Measurements from ENCODE around the gene SLC6A8. TPM values are rescaled to one million over a fixed set of nuclear protein-coding genes. Genes with fewer than 3 reads are reported as not detected.

SLC6A8 gene
- total RNA-seq, 1 donor = 19.5 TPM

DNA sequence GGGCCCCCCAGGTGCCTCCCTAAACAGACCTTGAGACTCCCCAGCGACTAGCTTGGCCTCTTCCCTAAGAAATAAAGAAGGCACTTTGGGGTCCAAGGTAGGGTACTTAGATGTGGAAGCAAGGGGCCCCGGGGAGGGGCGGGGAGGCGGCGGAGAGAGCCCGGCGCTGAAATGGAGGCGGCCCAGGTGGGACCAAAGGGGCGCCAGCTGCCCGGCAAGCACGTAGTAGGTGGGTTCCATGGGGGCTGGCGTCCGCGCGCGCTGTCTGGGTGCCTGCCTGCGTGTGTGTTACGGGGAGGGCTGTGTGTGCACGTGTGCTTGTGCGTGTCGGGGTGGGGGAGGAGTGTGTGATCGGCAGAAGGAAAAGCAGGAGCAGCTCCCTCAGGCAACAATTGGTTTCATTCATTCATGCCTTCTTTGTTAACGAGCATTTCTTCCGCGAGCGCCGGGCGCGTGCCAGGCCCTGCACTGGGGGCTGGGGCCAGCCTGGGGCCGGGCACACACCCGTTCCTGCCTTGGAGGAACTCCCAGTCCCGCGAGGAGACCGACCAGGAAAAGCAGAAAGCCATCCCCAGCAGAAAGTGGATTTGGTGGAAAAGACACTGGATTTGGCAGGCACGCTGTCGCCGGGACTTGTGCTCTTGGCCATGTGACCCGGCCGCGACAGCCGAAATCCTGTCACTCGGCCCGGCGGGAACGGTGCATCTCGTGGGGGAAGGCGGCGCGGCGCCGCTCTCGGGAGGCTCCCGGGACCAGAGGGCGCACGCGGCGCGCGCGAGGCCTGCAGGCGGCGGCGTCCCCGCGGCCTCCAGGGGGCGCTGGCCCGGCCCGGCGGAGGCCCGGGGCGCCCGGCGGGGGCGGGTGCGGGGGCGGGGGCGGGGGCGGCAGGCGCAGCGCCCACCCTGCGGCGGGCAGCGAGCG is 44.0 kb upstream of the SLC6A8 start:
- TF ChIP-seq, protein P1, sequence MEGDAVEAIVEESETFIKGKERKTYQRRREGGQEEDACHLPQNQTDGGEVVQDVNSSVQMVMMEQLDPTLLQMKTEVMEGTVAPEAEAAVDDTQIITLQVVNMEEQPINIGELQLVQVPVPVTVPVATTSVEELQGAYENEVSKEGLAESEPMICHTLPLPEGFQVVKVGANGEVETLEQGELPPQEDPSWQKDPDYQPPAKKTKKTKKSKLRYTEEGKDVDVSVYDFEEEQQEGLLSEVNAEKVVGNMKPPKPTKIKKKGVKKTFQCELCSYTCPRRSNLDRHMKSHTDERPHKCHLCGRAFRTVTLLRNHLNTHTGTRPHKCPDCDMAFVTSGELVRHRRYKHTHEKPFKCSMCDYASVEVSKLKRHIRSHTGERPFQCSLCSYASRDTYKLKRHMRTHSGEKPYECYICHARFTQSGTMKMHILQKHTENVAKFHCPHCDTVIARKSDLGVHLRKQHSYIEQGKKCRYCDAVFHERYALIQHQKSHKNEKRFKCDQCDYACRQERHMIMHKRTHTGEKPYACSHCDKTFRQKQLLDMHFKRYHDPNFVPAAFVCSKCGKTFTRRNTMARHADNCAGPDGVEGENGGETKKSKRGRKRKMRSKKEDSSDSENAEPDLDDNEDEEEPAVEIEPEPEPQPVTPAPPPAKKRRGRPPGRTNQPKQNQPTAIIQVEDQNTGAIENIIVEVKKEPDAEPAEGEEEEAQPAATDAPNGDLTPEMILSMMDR (IDR thresholded peaks at IDR 0.05; ENCODE audit: extremely low read depth, low read depth, low read length) = no peak

DNA sequence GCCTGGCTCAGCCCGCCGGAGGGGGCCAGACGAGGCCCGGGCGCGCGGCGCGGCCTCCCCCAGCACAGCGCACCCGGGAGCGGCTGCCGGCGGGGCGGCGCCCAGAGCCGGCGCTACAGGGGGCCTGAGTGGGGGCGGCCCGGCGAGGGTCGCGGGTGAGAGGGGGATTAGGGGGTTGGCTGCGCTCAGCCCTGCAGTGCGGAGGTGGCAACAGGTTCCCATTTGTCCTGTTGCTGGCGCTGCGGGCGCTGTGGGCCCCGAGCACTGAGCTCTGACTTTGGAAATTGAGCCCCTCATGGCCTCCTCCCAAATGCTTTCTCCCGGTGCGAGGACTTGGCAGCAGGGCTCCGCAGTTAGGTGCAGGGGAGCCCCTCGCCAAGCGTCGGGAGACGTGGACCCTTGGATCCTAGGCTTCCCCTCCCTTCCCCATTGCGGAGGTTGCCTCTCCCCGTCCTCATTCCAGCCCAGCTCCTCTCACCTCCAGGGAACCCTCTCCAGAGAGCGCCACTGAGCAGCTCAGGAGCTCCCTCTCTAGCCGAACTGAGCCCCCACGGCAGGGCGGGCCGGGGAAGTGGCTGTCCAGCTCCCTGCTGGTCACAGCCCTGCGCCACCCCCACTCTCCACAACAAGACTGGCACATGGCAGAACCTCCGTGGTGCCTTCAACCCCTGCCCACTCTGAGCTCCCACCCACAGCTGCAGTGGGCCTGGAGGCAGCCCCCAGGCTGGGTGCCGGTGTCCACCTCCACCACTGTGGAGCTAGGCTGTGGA is 43.2 kb upstream of the SLC6A8 start:
- TF ChIP-seq, protein P1 (IDR thresholded peaks at IDR 0.05; ENCODE audit: extremely low read depth, low read depth, low read length) = no peak
- H2AFZ ChIP-seq (ENCODE audit: low read length) = no peak overlapping the region
- no peak overlapping the region for H3K27ac ChIP-seq (ENCODE audit: low read depth, low read length)
- H3K9me3 ChIP-seq (ENCODE audit: low read depth, low read length) = no peaks in the 10 kb centered on the region
- H3K4me1 ChIP-seq (ENCODE audit: insufficient read depth, low read length) = no peaks in the 10 kb centered on the region
- H4K20me1 ChIP-seq (ENCODE audit: insufficient read depth, low read length) = no peaks in the 10 kb centered on the region
- DNase-seq (ENCODE audit: insufficient read length, low spot score, missing footprints) = peak; percentile 89
- no peaks in the 10 kb centered on the region for H3K36me3 ChIP-seq (ENCODE audit: insufficient read depth, low read length)
- no peak overlapping the region for H3K4me2 ChIP-seq (ENCODE audit: insufficient read depth, low read length)
- H3K4me3 ChIP-seq (ENCODE audit: insufficient read depth, low read length) = no peak overlapping the region
- H3K79me2 ChIP-seq (ENCODE audit: insufficient read depth, low read length) = no peaks in the 10 kb centered on the region
- H3K27me3 ChIP-seq (ENCODE audit: insufficient read depth, low read length) = peaks cover 38% of the 10 kb centered on the region

More for the DNA sequence above, 44.0 kb upstream of the SLC6A8 start:
- Histone ChIP-seq H2AFZ (ENCODE audit: low read length) (no peak overlapping the region), H3K4me3 (ENCODE audit: insufficient read depth, low read length) (no peak overlapping the region), H3K36me3 (ENCODE audit: insufficient read depth, low read length) (no peaks in the 10 kb centered on the region), H3K9me3 (ENCODE audit: low read depth, low read length) (no peaks in the 10 kb centered on the region), H3K4me1 (ENCODE audit: insufficient read depth, low read length) (no peaks in the 10 kb centered on the region), H3K79me2 (ENCODE audit: insufficient read depth, low read length) (no peaks in the 10 kb centered on the region), H3K27me3 (ENCODE audit: insufficient read depth, low read length) (peaks cover 38% of the 10 kb centered on the region), H3K27ac (ENCODE audit: low read depth, low read length) (no peak overlapping the region), H4K20me1 (ENCODE audit: insufficient read depth, low read length) (no peaks in the 10 kb centered on the region), H3K4me2 (ENCODE audit: insufficient read depth, low read length) (no peak overlapping the region)
- DNase-seq (ENCODE audit: insufficient read length, low spot score, missing footprints) = peak; percentile 94

DNA sequence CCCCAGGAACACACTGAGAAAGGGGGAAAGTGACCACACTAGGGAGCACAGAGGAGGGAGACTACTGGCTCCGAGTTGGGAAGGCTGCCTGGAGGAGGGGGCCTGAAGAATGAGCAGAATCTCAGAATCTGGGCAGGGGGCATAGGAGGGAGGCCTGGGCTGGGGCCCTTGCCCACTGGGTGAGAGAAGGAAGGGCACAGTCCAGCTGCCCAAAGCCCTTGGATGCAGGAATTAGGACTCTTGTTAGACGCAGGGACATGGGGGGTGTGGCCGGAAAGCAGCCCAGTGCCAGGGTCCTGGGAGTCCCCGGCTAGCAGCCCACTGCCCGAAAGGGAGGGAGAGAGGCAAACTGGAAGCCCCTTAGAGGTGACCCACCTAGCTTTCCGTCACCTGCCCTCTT is 42.6 kb upstream of the SLC6A8 start:
- Histone ChIP-seq H2AFZ (ENCODE audit: low read length) (no peak overlapping the region), H3K79me2 (ENCODE audit: insufficient read depth, low read length) (no peaks in the 10 kb centered on the region), H3K4me1 (ENCODE audit: insufficient read depth, low read length) (no peaks in the 10 kb centered on the region), H3K27ac (ENCODE audit: low read depth, low read length) (no peak overlapping the region), H3K4me3 (ENCODE audit: insufficient read depth, low read length) (no peak overlapping the region), H3K27me3 (ENCODE audit: insufficient read depth, low read length) (peaks cover 38% of the 10 kb centered on the region), H3K9me3 (ENCODE audit: low read depth, low read length) (no peaks in the 10 kb centered on the region), H3K4me2 (ENCODE audit: insufficient read depth, low read length) (no peak overlapping the region), H4K20me1 (ENCODE audit: insufficient read depth, low read length) (no peaks in the 10 kb centered on the region), H3K36me3 (ENCODE audit: insufficient read depth, low read length) (no peaks in the 10 kb centered on the region)
- DNase-seq (ENCODE audit: insufficient read length, low spot score, missing footprints) = peak; percentile 88
- TF ChIP-seq, protein P1 (IDR thresholded peaks at IDR 0.05; ENCODE audit: extremely low read depth, low read depth, low read length) = no peak

Data from osteoblast (primary cell).